H9 (cell line): ENCODE data around the gene CAMTA1. TPM values are rescaled to one million over a fixed set of nuclear protein-coding genes. Genes with fewer than 3 reads are reported as not detected.

ENCODE experiments used
- DNase-seq: peaks from one replicate; pipeline ENCODE4 v3.0.0-alpha.2; 2017
- H2AFZ ChIP-seq: one replicate; pipeline ENCODE4 v1.6.1; 2013; ENCODE audit warnings: mild to moderate bottlenecking, low read length, control low read depth, moderate library complexity
- H2AK5ac ChIP-seq: 2 replicates; pipeline ENCODE4 v1.6.1; 2013; ENCODE audit warnings: low read length, control low read depth, mixed read lengths; ENCODE audit not compliant: insufficient read length
- H2BK120ac ChIP-seq: one replicate; pipeline ENCODE4 v1.6.1; 2013; ENCODE audit warnings: low read depth, mild to moderate bottlenecking, low read length, control low read depth, inconsistent platforms; ENCODE audit not compliant: poor library complexity, severe bottlenecking
- H2BK12ac ChIP-seq: 2 replicates; pipeline ENCODE4 v1.6.1; 2013; ENCODE audit warnings: low read length, control low read depth, mixed read lengths, low read depth; ENCODE audit not compliant: insufficient read length
- H2BK15ac ChIP-seq: 2 replicates; pipeline ENCODE4 v1.6.1; 2013; ENCODE audit warnings: low read depth, low read length, control low read depth
- H2BK20ac ChIP-seq: one replicate; pipeline ENCODE4 v1.6.1; 2013; ENCODE audit warnings: low read depth, mild to moderate bottlenecking, low read length, control low read depth, inconsistent platforms; ENCODE audit not compliant: poor library complexity, severe bottlenecking
- H2BK5ac ChIP-seq: 2 replicates; pipeline ENCODE4 v1.6.1; 2013; ENCODE audit warnings: low read length, control low read depth, mixed read lengths; ENCODE audit not compliant: insufficient read length
- H3K14ac ChIP-seq: 2 replicates; pipeline ENCODE4 v1.6.1; 2013; ENCODE audit warnings: low read length, control low read depth; ENCODE audit not compliant: insufficient read depth
- H3K18ac ChIP-seq: 2 replicates; pipeline ENCODE4 v1.6.1; 2013; ENCODE audit warnings: low read depth, mild to moderate bottlenecking, mixed read lengths, low read length, control low read depth; ENCODE audit not compliant: insufficient read length
- H3K23ac ChIP-seq: 2 replicates; pipeline ENCODE4 v1.6.1; 2013; ENCODE audit warnings: low read length, control low read depth, mixed read lengths, low read depth; ENCODE audit not compliant: insufficient read length
- H3K23me2 ChIP-seq: 2 replicates; pipeline ENCODE4 v1.6.1; 2013; ENCODE audit warnings: low read depth, mild to moderate bottlenecking, mixed read lengths, low read length, control low read depth; ENCODE audit not compliant: insufficient read length, poor library complexity, severe bottlenecking
- H3K27ac ChIP-seq: 2 replicates; pipeline ENCODE4 v1.5.1; 2013; ENCODE audit warnings: low read length, control low read depth, mixed read lengths, low read depth; ENCODE audit not compliant: insufficient read length
- H3K27me3 ChIP-seq: 2 replicates; pipeline ENCODE4 v1.6.1; 2013; ENCODE audit warnings: low read length, control low read depth, inconsistent platforms; ENCODE audit not compliant: insufficient read depth
- H3K4ac ChIP-seq: 2 replicates; pipeline ENCODE4 v1.6.1; 2013; ENCODE audit warnings: low read depth, mild to moderate bottlenecking, control low read depth, inconsistent platforms, low read length, moderate library complexity
- H3K4me1 ChIP-seq: 2 replicates; pipeline ENCODE4 v1.6.1; 2013; ENCODE audit warnings: low read length, control low read depth, inconsistent platforms; ENCODE audit not compliant: insufficient read depth
- H3K4me2 ChIP-seq: 2 replicates; pipeline ENCODE4 v1.6.1; 2013; ENCODE audit warnings: low read length, control low read depth, mixed read lengths; ENCODE audit not compliant: insufficient read length, insufficient read depth
- H3K56ac ChIP-seq: 2 replicates; pipeline ENCODE4 v1.6.1; 2013; ENCODE audit warnings: low read depth, mild to moderate bottlenecking, mixed read lengths, low read length, control low read depth; ENCODE audit not compliant: insufficient read length
- H3K79me1 ChIP-seq: 2 replicates; pipeline ENCODE4 v1.6.1; 2013; ENCODE audit warnings: low read depth, mild to moderate bottlenecking, moderate library complexity, low read length, control low read depth, inconsistent platforms; ENCODE audit not compliant: insufficient read depth, poor library complexity, severe bottlenecking
- H3K79me2 ChIP-seq: 2 replicates; pipeline ENCODE4 v1.6.1; 2013; ENCODE audit warnings: low read length, control low read depth, inconsistent platforms; ENCODE audit not compliant: insufficient read depth
- H3K9ac ChIP-seq: 2 replicates; pipeline ENCODE4 v1.6.1; 2013; ENCODE audit warnings: low read length, control low read depth, mixed read lengths; ENCODE audit not compliant: insufficient read length; ENCODE audit errors: extremely low read depth
- H3K9me3 ChIP-seq: one replicate; pipeline ENCODE4 v1.6.1; 2013; ENCODE audit warnings: low read depth, low read length, inconsistent platforms; ENCODE audit not compliant: control insufficient read depth
- H3T11ph ChIP-seq: one replicate; pipeline ENCODE4 v1.6.1; 2013; ENCODE audit warnings: mild to moderate bottlenecking, low read length, control low read depth, inconsistent platforms
- H4K20me1 ChIP-seq: one replicate; pipeline ENCODE4 v1.6.1; 2013; ENCODE audit not compliant: control insufficient read depth, insufficient read length, insufficient read depth
- H4K5ac ChIP-seq: 2 replicates; pipeline ENCODE4 v1.6.1; 2013; ENCODE audit warnings: low read depth, mild to moderate bottlenecking, mixed read lengths, low read length, control low read depth; ENCODE audit not compliant: insufficient read length
- H4K8ac ChIP-seq: replicated peaks from 2 replicates; pipeline ENCODE4 v1.6.1; 2013; ENCODE audit warnings: low read length, control low read depth, mixed read lengths, low read depth; ENCODE audit not compliant: insufficient read length
- H4K91ac ChIP-seq: 2 replicates; pipeline ENCODE4 v1.6.1; 2013; ENCODE audit warnings: low read depth, mild to moderate bottlenecking, moderate library complexity, mixed read lengths, low read length, control low read depth; ENCODE audit not compliant: insufficient read length
- H3K27ac Mint-ChIP-seq, 3 experiments: 2 replicates in 2 of 3; 3 replicates in 1 of 3; pipeline ENCODE4 v1.8.0; 2020 to 2021; ENCODE audit warnings: mixed read lengths in 3 of 3, mild to moderate bottlenecking in 1 of 3, moderate library complexity in 1 of 3
- H3K27me3 Mint-ChIP-seq: 2 replicates; pipeline ENCODE4 v1.8.0; 2021; ENCODE audit warnings: low read depth, mild to moderate bottlenecking, moderate library complexity, mixed read lengths
- H3K36me3 Mint-ChIP-seq, 3 experiments: 2 replicates in 2 of 3; 3 replicates in 1 of 3; pipeline ENCODE4 v1.8.0; 2020 to 2021; ENCODE audit warnings: low read depth in 3 of 3, mixed read lengths in 3 of 3; ENCODE audit not compliant: insufficient read depth in 1 of 3
- H3K4me1 Mint-ChIP-seq, 2 experiments: 2 replicates each; pipeline ENCODE4 v1.8.0; 2020; ENCODE audit warnings: mixed read lengths in 2 of 2
- H3K4me3 Mint-ChIP-seq, 2 experiments: 2 replicates in 1 of 2; 3 replicates in 1 of 2; pipeline ENCODE4 v1.8.0; 2020 to 2021; ENCODE audit warnings: mild to moderate bottlenecking in 2 of 2, mixed read lengths in 2 of 2, moderate library complexity in 1 of 2
- H3K9me3 Mint-ChIP-seq, 2 experiments: 2 replicates in 1 of 2; 3 replicates in 1 of 2; pipeline ENCODE4 v1.8.0; 2020; ENCODE audit warnings: mild to moderate bottlenecking in 2 of 2, mixed read lengths in 2 of 2, moderate library complexity in 1 of 2
- CTCF ChIP-seq: fragments of 200-600 bp; sonication (generic); conservative IDR thresholded peaks from 3 replicates; pipeline ENCODE4 v1.8.0; 2021; ENCODE audit warnings: antibody characterized with exemption, mild to moderate bottlenecking
- WGBS: extraction: QIAGEN DNeasy Blood & Tissue Kit; methylation state at CpG from one replicate; pipeline ENCODE4 v1.1.7; 2013; ENCODE audit warnings: missing lambda C conversion rate, low lambda C conversion rate, mixed read lengths; ENCODE audit not compliant: insufficient read length; ENCODE audit errors: extremely low coverage; 5-methylcytosine and 5-hydroxymethylcytosine counted together
- total RNA-seq: library from RNA; stranded (reverse); gene quantifications from 2 replicates; pipeline ENCODE4 v1.2.1, GENCODE V29; 2021

The CAMTA1 gene
- total RNA-seq, 1 experiment from 2014 or later, result 115 TPM

- no peak overlapping the region for H3T11ph ChIP-seq
- no peak overlapping the region for H3K56ac ChIP-seq
- no peak overlapping the region for H3K4me2 ChIP-seq
- no peak overlapping the region for H3K27ac ChIP-seq
- no peaks in the 10 kb centered on the region for H3K9me3 ChIP-seq
- no peak overlapping the region for H2AK5ac ChIP-seq
- no peak overlapping the region for H3K18ac ChIP-seq
- no peak overlapping the region for H4K91ac ChIP-seq
- no peaks in the 10 kb centered on the region for H4K20me1 ChIP-seq
- no peaks in the 10 kb centered on the region; the same call in 1 of the 2 replicates for H3K4me1 ChIP-seq
- H4K5ac ChIP-seq, result no peak overlapping the region
- TF ChIP-seq CTCF, result no peak
- no peaks in the 10 kb centered on the region for H3K79me1 ChIP-seq
- no peak overlapping the region for H3K9ac ChIP-seq
- no CpG with 5 or more reads among the region's 3 CpGs for WGBS
- no peak for DNase-seq
- H4K8ac ChIP-seq, result no peak overlapping the region
- no peak overlapping the region for H2AFZ ChIP-seq
- H2BK12ac ChIP-seq, result no peak overlapping the region
- no peaks in the 10 kb centered on the region for H3K79me2 ChIP-seq
- H3K14ac ChIP-seq, result no peak overlapping the region
- H3K23me2 ChIP-seq, result no peaks in the 10 kb centered on the region
- H2BK20ac ChIP-seq, result no peak overlapping the region
- no peak overlapping the region for H3K23ac ChIP-seq
- Mint-ChIP-seq H3K9me3 (peaks cover 13 to 21% of the 10 kb centered on the region in 2 experiments), H3K4me3 (no peak overlapping the region), H3K4me1 (peaks cover 6 to 8% of the 10 kb centered on the region in 2 experiments), H3K36me3 (peaks cover 7 to 14% (median 12%) of the 10 kb centered on the region in 3 experiments; a peak in 6 of 7 replicates), H3K27ac (no peak overlapping the region), H3K27me3 (no peaks in the 10 kb centered on the region)
- H2BK5ac ChIP-seq, result no peak overlapping the region
- H2BK15ac ChIP-seq, result no peak overlapping the region
- no peaks in the 10 kb centered on the region for H3K27me3 ChIP-seq
- no peak overlapping the region for H3K4ac ChIP-seq
- H2BK120ac ChIP-seq, result no peak overlapping the region
These were observed 489.0 kb downstream of the CAMTA1 start for GRCh38 chr1:7274256-7274655.
